Osteocyte (in vitro differentiated cells): ENCODE data around the gene MYO16. TPM values are rescaled to one million over a fixed set of nuclear protein-coding genes. Genes with fewer than 3 reads are reported as not detected.

Source experiments
- DNase-seq: peaks from one replicate; pipeline ENCODE4 v3.0.0; 2021; ENCODE audit warnings: mixed read lengths; ENCODE audit not compliant: unreplicated experiment; ENCODE audit errors: extremely low spot score
- H3K27ac Mint-ChIP-seq: one replicate; pipeline ENCODE4 v1.8.0; 2021; ENCODE audit warnings: mild to moderate bottlenecking, mixed read lengths; ENCODE audit not compliant: unreplicated experiment
- H3K27me3 Mint-ChIP-seq: one replicate; pipeline ENCODE4 v1.8.0; 2021; ENCODE audit warnings: mixed read lengths; ENCODE audit not compliant: unreplicated experiment
- H3K36me3 Mint-ChIP-seq: one replicate; pipeline ENCODE4 v1.8.0; 2021; ENCODE audit warnings: mixed read lengths; ENCODE audit not compliant: unreplicated experiment
- H3K4me1 Mint-ChIP-seq: one replicate; pipeline ENCODE4 v1.8.0; 2021; ENCODE audit warnings: mixed read lengths; ENCODE audit not compliant: unreplicated experiment
- H3K4me3 Mint-ChIP-seq: one replicate; pipeline ENCODE4 v1.8.0; 2021; ENCODE audit warnings: mild to moderate bottlenecking, moderate library complexity, mixed read lengths; ENCODE audit not compliant: unreplicated experiment
- H3K9me3 Mint-ChIP-seq: one replicate; pipeline ENCODE4 v1.8.0; 2021; ENCODE audit warnings: mixed read lengths; ENCODE audit not compliant: unreplicated experiment
- CTCF ChIP-seq: fragments of 200-600 bp; sonication (generic); IDR thresholded peaks from 2 replicates; pipeline ENCODE4 v1.5.0; 2021; ENCODE audit warnings: antibody characterized with exemption, mild to moderate bottlenecking, moderate library complexity
- total RNA-seq: library from RNA; stranded (reverse); gene quantifications from 2 replicates; pipeline ENCODE4 v1.2.1, GENCODE V29; 2021

MYO16 gene
- total RNA-seq, 1 donor from 2014 or later: 0.13 TPM

GRCh38 chr13:108993346-108993745 lies 363.9 kb downstream of the MYO16 start:
- Mint-ChIP-seq H3K4me1 (peaks cover 13% of the 10 kb centered on the region), H3K4me3 (no peak overlapping the region), H3K9me3 (no peaks in the 10 kb centered on the region), H3K27me3 (no peaks in the 10 kb centered on the region), H3K27ac (no peak overlapping the region), H3K36me3 (no peaks in the 10 kb centered on the region)
- TF ChIP-seq CTCF: no peak
- no peak for DNase-seq

- Mint-ChIP-seq H3K9me3 (no peaks in the 10 kb centered on the region), H3K4me3 (no peak overlapping the region), H3K36me3 (no peaks in the 10 kb centered on the region), H3K27me3 (no peaks in the 10 kb centered on the region), H3K4me1 (peaks cover 15% of the 10 kb centered on the region), H3K27ac (no peak overlapping the region)
- DNase-seq: no peak
- no peak for TF ChIP-seq CTCF
These were observed 367.0 kb downstream of the MYO16 start for GRCh38 chr13:108996430-108996829.

GRCh38 chr13:109000207-109000606 lies 370.8 kb downstream of the MYO16 start:
- no peaks in the 10 kb centered on the region for H3K27me3 Mint-ChIP-seq
- no peak for TF ChIP-seq CTCF
- no peaks in the 10 kb centered on the region for H3K9me3 Mint-ChIP-seq
- H3K27ac Mint-ChIP-seq: no peak overlapping the region
- no peak for DNase-seq
- H3K4me3 Mint-ChIP-seq: no peak overlapping the region
- peaks cover 36% of the 10 kb centered on the region for H3K4me1 Mint-ChIP-seq
- H3K36me3 Mint-ChIP-seq: no peaks in the 10 kb centered on the region

- H3K4me3 Mint-ChIP-seq: no peak overlapping the region
- no peak for DNase-seq
- TF ChIP-seq CTCF: no peak
- peaks cover 55% of the 10 kb centered on the region for H3K4me1 Mint-ChIP-seq
- H3K27me3 Mint-ChIP-seq: no peaks in the 10 kb centered on the region
- peak overlapping the region; percentile 67 for H3K27ac Mint-ChIP-seq
- no peaks in the 10 kb centered on the region for H3K36me3 Mint-ChIP-seq
- no peaks in the 10 kb centered on the region for H3K9me3 Mint-ChIP-seq
These were observed 373.5 kb downstream of the MYO16 start for GRCh38 chr13:109002934-109003333.

- Mint-ChIP-seq H3K4me1 (peaks cover 46% of the 10 kb centered on the region), H3K4me3 (no peak overlapping the region), H3K27me3 (no peaks in the 10 kb centered on the region), H3K9me3 (no peaks in the 10 kb centered on the region), H3K36me3 (no peaks in the 10 kb centered on the region), H3K27ac (no peak overlapping the region)
- no peak for TF ChIP-seq CTCF
- DNase-seq: no peak
These were observed 378.5 kb downstream of the MYO16 start for GRCh38 chr13:109007946-109008345.
